NCI-H460 (cell line): Measurements from ENCODE around the gene USP2. TPM values are rescaled to one million over a fixed set of nuclear protein-coding genes. Genes with fewer than 3 reads are reported as not detected.

ENCODE experiments used
- DNase-seq: peaks from one replicate; pipeline ENCODE4 v3.0.0-alpha.2; 2016; ENCODE audit warnings: low read depth; ENCODE audit errors: extremely low read depth
- total RNA-seq: library from RNA; depleted of rRNA; stranded (reverse); fragments of >200 nt; shearing (Covaris generic); gene quantifications from 2 replicates; pipeline ENCODE4 v1.2.3, GENCODE V29; 2014

Gene USP2
- total RNA-seq, 1 experiment from 2014 or later: 0.27 TPM

DNA sequence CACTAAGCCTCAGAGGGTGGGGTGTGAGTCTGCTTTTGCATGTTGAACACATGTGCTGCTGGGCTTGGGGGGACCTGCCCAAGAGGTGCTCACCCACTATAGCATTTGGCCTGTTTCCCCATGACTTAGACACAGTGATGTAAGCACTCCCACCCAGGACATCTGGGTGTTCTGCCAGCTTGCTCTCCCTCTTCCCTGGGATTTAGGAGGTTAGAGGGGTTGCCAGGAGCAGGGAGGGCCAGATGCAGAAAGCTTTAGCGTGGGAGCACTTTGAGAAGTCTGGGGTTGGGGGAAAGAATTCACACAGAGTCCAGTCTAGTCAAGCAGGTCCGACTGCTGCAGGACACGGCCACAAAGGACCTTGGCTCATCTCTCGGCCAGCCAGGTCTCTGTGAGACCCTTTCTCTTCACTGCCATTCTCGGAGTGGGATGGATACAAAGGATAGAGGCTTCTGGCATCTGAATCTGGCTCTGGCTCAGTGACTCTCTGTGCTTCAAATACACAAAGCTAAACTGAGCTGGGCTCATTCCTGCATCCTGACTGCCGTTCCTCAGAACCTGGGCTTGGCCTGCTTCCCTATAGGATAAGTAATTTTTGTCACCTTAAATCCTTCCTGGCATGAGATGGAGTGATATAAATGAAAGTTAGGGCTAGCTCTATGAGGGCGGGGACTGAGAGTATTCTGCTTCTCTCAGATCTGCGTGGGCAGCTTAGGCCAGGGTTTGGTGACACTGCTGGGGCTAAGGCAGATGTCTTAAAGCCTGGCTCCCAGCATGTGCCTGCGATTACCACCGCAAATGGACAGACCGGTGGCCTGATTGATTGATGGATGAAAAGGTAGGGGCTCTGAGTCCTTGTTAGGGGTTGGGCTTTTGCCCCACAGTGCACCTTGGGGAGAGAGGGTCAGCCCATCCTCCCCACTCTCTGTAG, 14.5 kb downstream of the USP2 start:
- no peak for DNase-seq

DNA sequence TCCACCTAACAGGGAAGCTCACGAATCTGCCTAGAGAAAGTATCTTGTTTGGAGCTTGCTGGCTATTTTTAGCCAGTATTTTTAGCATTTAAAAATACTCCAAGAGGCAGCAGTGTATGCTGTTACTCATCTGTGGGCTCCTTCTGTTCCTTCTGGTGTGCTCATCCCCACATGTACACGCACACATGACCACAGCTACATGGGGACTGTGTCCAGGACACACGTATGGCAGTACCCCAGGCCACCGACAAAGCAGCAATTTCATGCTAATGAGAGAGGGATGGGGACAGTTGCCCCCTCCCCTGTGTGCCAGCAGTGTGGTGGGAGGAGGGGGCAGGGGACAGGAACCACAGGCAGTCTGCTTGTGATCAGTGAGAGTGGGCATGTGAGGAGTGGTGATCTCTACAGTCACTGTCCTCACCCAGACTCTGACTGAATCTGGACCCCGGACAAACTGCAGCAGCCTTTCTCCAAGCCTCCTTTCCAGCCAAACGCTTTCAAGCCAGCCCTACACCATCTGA, 16.4 kb downstream of the USP2 start:
- DNase-seq: no peak

DNA sequence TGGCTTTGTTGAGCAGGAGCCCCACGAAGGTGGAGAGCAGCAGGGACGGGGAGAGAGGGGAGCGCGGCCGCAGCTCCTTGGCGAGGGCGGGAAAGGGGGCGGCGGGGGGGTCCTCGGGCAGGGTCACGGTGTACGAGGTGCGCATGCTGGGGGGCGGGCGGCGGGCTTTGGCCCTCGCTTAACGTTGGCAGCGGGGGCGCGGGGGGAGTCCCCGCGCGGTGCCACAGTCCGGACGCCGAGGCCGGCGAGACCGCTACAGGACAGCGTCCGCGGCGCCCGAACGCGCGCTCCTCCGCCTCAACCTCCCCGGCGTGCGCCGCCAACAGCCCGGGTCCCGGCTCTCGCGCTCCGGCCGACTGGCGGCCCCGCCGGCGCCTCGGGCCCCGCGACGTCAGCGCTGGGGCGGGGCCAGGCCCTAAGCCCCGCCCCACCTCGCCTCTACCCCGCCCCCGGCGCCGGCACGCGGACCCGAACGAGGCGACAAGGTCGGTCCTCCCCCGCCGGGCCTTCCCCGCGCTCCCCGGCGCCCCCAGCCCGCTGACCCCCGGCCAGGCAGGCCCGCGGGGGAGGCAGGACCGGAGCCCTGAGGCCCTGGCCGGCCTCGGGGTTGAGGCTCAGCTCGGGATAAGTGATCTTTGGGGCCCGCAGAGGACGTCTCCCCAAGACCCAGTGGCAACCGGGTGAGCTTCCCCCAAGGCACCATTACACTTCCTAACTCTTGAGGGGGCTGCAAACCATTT, 17.5 kb downstream of the USP2 start:
- peak; percentile 32 for DNase-seq

DNA sequence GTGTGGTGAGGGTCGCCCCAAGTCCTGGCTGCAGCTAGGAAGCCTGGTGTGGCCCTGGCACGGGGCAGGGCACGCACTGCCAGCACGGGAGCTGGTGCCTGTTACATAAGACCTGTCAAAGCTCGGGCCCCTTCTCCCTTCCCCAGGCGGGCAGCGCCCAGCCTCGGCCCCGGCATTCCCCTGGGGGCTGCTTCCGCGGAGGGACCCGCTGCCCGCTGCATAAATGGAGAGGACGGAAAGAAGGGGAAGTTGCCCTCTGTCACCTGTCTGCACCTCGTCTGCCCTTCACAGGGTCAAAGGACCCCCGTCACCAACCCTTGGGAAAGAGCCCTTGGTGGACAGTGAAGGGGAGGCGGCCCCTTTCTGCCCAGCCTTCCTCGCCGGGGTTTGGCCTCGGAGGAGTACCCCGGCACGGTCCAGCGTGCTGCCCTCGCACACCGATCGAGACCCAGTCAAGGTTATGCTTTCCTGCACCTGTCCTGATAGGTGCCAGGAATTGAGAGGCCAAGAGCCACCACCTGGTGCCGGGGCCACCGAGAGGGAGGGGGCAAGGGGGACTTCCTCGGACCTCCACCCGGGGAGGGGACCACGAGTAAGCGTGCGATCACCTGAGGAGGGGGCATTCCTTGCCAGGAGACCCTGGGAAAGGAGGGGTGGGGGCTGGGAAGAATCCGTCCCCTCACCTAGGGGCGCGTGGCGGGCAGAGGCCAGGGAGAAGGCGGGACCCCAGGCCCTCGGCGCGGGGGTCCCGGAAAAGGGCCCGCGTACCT, 18.2 kb downstream of the USP2 start:
- DNase-seq: no peak

GRCh38 chr11:119362741-119363080, 18.8 kb downstream of the USP2 start:
- no peak for DNase-seq

GRCh38 chr11:119361941-119362725, 19.4 kb downstream of the USP2 start:
- no peak for DNase-seq

DNA sequence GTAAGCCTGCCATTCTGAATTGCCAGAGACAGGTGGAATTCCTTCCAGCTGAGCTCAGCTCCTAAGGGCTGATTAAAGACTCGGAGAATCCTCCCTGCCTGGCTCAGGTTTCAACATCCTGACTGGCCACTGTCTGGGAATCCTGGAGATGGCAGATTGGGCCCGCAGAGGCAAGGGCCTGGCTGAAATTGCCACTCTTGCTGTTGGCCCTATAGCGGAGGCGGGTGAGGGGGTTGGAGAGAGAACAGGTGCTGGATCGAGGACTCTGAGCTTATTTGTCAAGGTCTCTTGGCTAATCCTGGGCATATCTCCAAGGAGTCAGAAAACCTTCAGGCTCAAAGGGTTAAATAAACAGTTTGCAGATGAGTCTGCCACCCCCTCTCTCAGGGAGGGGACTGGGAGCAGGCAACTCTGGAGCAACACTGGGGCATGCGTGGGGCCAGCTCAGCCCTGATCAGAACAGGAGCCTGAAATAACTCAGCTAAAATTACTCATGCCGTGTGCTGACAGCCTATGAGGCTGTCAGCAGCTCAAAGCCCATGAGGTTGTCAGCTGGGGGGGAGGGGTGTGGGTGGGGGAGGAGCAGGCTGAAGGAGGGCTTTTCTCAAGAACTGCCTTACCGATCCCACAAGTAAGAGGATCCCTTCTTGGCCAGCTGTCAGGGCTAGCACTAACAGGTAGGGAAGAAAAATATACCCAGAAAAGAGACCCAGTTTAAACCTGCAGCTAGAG, 20.3 kb downstream of the USP2 start:
- no peak for DNase-seq

- DNase-seq: no peak
These were observed 21.9 kb downstream of the USP2 start for GRCh38 chr11:119359365-119360214.

- no peak for DNase-seq
These were observed 24.4 kb downstream of the USP2 start for GRCh38 chr11:119357074-119357473.

DNA sequence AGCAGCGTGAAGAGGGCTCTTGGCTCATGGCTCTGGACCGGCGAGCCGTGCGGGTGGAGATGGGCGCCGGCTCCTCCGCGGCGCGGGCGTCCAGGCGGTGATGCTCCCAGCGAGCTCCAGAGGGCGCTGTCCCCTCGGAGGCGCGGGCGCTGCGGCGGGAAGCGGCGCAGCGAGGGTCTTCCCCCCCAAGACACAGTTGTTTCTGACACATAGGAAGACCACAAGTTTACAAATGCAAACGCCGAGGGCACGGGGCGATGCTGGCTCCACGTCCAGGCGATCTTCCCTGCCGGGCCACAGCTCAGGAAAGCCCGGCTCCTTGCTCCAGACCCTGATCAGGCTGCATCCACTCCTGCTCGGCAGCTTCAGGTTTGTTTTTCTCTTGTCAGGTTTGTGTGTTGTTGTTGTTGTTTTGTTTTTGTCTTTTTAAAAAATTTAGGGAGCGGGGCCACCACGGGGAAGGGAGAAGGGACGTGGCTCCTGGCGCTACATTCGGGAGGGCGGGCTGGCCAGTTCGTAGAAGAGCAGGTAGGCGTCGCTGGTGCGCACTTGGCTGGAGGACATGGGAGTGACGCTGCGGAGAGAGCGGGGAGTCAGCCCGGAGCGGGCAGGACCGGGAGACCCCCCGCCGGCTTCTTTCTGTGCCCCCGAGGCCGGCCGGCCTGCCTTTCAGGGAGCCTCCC, 25.0 kb downstream of the USP2 start:
- peak; percentile 73 for DNase-seq

- DNase-seq: no peak
These were observed 26.2 kb downstream of the USP2 start for GRCh38 chr11:119355091-119355843.

- no peak for DNase-seq
These were observed 28.6 kb downstream of the USP2 start for GRCh38 chr11:119352857-119353260.

DNA sequence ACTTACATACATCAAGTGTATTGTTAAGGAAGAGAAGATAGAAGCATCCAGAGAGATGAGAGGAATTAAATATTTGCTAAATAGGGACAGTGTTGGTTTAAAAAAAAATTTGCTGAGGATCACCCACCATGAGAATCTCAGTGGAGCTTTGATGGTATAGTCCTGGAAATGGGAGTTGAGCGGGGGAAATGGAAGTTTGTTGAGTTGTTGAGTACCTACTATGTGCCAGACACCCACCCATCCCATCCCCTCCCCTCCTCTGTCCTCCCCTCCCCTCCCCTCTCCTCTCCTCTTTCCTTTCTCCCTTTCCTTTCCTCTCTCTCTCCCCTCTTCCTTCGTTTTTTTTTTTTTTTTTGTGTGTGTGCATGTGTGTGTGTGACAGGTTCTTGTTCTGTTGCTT, 30.3 kb downstream of the USP2 start:
- DNase-seq: no peak

- no peak for DNase-seq
These were observed 31.2 kb downstream of the USP2 start for GRCh38 chr11:119350302-119350701.

GRCh38 chr11:119347940-119348605, 33.4 kb downstream of the USP2 start:
- no peak for DNase-seq

DNA sequence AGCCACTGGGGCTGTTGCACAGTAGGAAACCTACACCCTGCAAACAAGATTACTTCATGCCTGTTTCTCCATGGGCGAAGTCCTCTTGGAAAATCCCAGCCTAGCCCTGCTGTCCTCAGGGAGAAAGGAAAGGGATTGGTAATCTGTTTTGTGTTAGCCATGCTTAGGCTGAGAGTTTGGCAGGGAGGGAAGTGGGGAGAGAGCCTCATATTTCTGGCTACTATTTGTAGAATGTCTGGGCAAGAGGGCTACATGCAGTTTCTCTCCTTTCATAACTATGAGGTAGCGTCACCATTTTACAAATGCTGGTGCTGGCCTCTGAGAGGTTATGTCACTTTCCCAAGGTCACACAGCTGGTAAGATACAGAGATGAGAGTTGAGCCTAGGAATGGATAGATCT, 34.2 kb downstream of the USP2 start:
- no peak for DNase-seq

- no peak for DNase-seq
These were observed 34.9 kb downstream of the USP2 start, which contains the start of gene MFRP for GRCh38 chr11:119346605-119347004. Gene MFRP (minus strand): TSS chr11:119346705. CDS start chr11:119346513, 192 bp downstream.
